Adrenal gland (tissue), 5 donors: ENCODE data around the gene TMEM196.

ENCODE experiments used
- POLR2A ChIP-seq, 2 donors: fragments of 450-650 bp; IDR thresholded peaks; one replicate each; pipeline ENCODE4 v1.6.1; 2017; ENCODE audit warnings: antibody characterized with exemption in 2 of 2, mild to moderate bottlenecking in 2 of 2, moderate library complexity in 1 of 2
- TF ChIP-seq, protein P1 (sequence below), 6 experiments: fragments of 450-650 bp in 4 of 6; fragments of 200-600 bp in 2 of 6; sonication (generic) in 1 of 6; IDR thresholded peaks; 1 replicate in 5 of 6; 2 replicates in 1 of 6; pipeline versions ENCODE4 v1.5.1 to v1.8.0; 2016 to 2021; ENCODE audit warnings: antibody characterized with exemption in 6 of 6, mild to moderate bottlenecking in 2 of 6, moderate library complexity in 1 of 6
- donor health status: DM: no; HTN: no; CAD: no.

DNA sequence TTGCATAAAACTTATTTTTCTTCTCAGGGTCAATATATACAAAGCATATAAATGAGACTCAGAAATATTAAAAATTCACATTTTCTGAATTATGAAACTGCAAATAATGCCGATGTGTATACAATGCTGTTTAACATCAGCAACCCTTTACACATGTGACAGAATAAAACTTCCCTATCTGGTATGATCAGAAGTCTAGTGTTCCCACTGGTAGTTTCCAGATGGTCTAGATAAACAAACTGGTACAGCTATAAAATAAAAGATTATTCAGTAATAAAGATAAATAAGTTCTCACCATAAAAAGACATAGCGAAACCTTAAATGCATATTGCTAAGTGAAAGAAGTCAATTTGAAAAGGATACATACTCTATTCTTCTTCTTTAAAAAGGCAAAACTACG lies 72.5 kb downstream of the TMEM196 start:
- no peak for TF ChIP-seq POLR2A (IDR thresholded peaks at IDR 0.05)
- TF ChIP-seq, protein P1, sequence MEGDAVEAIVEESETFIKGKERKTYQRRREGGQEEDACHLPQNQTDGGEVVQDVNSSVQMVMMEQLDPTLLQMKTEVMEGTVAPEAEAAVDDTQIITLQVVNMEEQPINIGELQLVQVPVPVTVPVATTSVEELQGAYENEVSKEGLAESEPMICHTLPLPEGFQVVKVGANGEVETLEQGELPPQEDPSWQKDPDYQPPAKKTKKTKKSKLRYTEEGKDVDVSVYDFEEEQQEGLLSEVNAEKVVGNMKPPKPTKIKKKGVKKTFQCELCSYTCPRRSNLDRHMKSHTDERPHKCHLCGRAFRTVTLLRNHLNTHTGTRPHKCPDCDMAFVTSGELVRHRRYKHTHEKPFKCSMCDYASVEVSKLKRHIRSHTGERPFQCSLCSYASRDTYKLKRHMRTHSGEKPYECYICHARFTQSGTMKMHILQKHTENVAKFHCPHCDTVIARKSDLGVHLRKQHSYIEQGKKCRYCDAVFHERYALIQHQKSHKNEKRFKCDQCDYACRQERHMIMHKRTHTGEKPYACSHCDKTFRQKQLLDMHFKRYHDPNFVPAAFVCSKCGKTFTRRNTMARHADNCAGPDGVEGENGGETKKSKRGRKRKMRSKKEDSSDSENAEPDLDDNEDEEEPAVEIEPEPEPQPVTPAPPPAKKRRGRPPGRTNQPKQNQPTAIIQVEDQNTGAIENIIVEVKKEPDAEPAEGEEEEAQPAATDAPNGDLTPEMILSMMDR (IDR thresholded peaks at IDR 0.05): no peak
